ENCODE results near the gene SOS1. TPM values are rescaled to one million over a fixed set of nuclear protein-coding genes. Genes with fewer than 3 reads are reported as not detected.

Gene SOS1
- polyA plus RNA-seq, 1 of the 3 experiments (the other 2 are of a cell fraction), result 12.8 TPM

DNA sequence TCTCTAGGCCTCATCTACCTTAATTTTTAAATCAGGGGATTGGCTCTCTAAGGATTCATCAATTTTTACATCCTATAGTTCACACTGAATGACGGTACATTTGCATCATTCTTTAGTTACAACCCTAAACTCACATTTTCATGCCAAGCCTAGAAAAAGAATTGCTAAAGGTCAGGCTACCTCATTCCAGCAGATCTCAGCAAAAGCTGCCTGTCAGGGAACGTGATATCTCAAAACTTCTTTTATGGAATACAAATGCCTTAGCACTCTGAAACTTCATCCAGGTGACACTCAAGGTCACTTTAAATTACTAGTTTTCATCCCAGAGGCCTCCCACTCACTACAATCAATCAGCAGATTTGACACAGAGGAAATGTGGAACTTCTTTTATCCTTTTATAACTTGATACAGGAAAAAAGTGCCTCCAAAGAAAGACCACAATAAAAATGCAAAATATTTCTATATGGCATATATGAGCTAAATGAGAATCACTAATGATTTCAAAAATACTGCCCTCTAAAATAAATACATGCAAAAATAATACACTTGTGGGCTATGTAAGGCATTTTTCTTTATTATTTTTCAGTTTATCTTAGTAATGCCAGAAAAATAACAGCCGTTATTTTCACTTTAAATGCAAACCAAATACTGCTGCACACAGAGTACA is 139.7 kb downstream of the SOS1 start:
- Histone ChIP-seq H3K9me2 (no peaks in the 10 kb centered on the region), H3K4me1 (ENCODE audit: control insufficient read depth in 1 of 2, insufficient read depth in 2 of 2, low read depth in 1 of 2, low read length in 1 of 2) (no peaks in the 10 kb centered on the region; a peak in 2 of 4 replicates), H4K20me1 (ENCODE audit: insufficient read depth) (no peaks in the 10 kb centered on the region), H3K4me2 (no peak overlapping the region), H2AFZ (ENCODE audit: low read depth) (no peak overlapping the region), H3F3A (replicated peaks; ENCODE audit: insufficient read depth) (no peaks in the 10 kb centered on the region), H3K27me3 (ENCODE audit: insufficient read depth) (no peaks in the 10 kb centered on the region), H3K27ac (ENCODE audit: low read depth in 2 of 2, low read length in 1 of 2) (no peak overlapping the region), H3K4me3 (ENCODE audit: low read depth in 2 of 2, low read length in 1 of 2) (no peak overlapping the region), H3K36me3 (replicated peaks in 1 of 2; ENCODE audit: control insufficient read depth in 1 of 2, insufficient read depth in 2 of 2, low read length in 1 of 2) (peaks cover 32 to 55% of the 10 kb centered on the region in 2 experiments), H3K9me3 (no peaks in the 10 kb centered on the region), H3K79me2 (ENCODE audit: insufficient read depth) (no peaks in the 10 kb centered on the region), H3K9ac (no peak overlapping the region)
- TF ChIP-seq TEAD4 (IDR thresholded peaks at IDR 0.05; ENCODE audit: borderline replicate concordance, insufficient read depth) (no peak), EP300 (IDR thresholded peaks at IDR 0.05; ENCODE audit: borderline replicate concordance in 1 of 2, low read depth in 1 of 2, low read length in 1 of 2) (no peak), FOSL2 (IDR thresholded peaks at IDR 0.05; ENCODE audit: borderline replicate concordance, low read depth) (no peak), RFX5 (IDR thresholded peaks at IDR 0.05; ENCODE audit: low read length) (no peak), NFIC (IDR thresholded peaks at IDR 0.05; ENCODE audit: borderline replicate concordance) (no peak), FOXM1 (IDR thresholded peaks at IDR 0.05; ENCODE audit: low read depth) (no peak), RAD21 (IDR thresholded peaks at IDR 0.05; ENCODE audit: low read length) (no peak), POLR2AphosphoS5 (IDR thresholded peaks at IDR 0.05; ENCODE audit: low read depth, low read length) (no peak), MXI1 (IDR thresholded peaks at IDR 0.05; ENCODE audit: low read depth, low read length) (no peak), RCOR1 (IDR thresholded peaks at IDR 0.05; ENCODE audit: low read length) (no peak), TAF1 (IDR thresholded peaks at IDR 0.05; ENCODE audit: borderline replicate concordance, low read depth, low read length) (no peak), FOXJ3 (CRISPR knock-in tag; IDR thresholded peaks at IDR 0.05) (no peak), NRF1 (IDR thresholded peaks at IDR 0.05; ENCODE audit: low read depth, low read length) (no peak)
- TF ChIP-seq, protein P1, sequence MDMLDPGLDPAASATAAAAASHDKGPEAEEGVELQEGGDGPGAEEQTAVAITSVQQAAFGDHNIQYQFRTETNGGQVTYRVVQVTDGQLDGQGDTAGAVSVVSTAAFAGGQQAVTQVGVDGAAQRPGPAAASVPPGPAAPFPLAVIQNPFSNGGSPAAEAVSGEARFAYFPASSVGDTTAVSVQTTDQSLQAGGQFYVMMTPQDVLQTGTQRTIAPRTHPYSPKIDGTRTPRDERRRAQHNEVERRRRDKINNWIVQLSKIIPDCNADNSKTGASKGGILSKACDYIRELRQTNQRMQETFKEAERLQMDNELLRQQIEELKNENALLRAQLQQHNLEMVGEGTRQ (IDR thresholded peaks at IDR 0.05; ENCODE audit: borderline replicate concordance, low read depth, low read length), result no peak
- TF ChIP-seq, protein P2, sequence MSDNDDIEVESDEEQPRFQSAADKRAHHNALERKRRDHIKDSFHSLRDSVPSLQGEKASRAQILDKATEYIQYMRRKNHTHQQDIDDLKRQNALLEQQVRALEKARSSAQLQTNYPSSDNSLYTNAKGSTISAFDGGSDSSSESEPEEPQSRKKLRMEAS (IDR thresholded peaks at IDR 0.05; ENCODE audit: low read depth), result no peak
- TF ChIP-seq, protein P3, sequence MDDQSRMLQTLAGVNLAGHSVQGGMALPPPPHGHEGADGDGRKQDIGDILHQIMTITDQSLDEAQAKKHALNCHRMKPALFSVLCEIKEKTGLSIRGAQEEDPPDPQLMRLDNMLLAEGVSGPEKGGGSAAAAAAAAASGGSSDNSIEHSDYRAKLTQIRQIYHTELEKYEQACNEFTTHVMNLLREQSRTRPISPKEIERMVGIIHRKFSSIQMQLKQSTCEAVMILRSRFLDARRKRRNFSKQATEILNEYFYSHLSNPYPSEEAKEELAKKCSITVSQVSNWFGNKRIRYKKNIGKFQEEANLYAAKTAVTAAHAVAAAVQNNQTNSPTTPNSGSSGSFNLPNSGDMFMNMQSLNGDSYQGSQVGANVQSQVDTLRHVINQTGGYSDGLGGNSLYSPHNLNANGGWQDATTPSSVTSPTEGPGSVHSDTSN (IDR thresholded peaks at IDR 0.05), result no peak
- POLR2A ChIA-PET, result no interaction called here
- WGBS (ENCODE audit: low lambda C conversion rate), result 95% methylated on average over 3 of the region's 3 CpGs
- DNase-seq, result no peak
- CTCF ChIA-PET, result interaction anchor here (0.9 to 1.8 kb wide), 5 partner anchors 8 to 249 kb away, joined by 3 to 11 read pairs (median 3); no protein-coding TSS in a partner anchor
